Natural killer cell (primary cell): Measurements from ENCODE around the gene MASP1. TPM values are rescaled to one million over a fixed set of nuclear protein-coding genes. Genes with fewer than 3 reads are reported as not detected.

Experiments used
- ATAC-seq, 3 donors: fragments of 150-1000 bp in 2 of 3; fragments of 200-7000 bp in 1 of 3; cut with Tn5 transposase; 1 replicate in 1 of 3; 2 replicates in 2 of 3; pipeline ENCODE4 v1.10.0; 2021; ENCODE audit warnings: mild to moderate bottlenecking in 2 of 3, moderate library complexity in 2 of 3
- DNase-seq, 2 donors: peaks; one replicate each; pipeline versions ENCODE4 v3.0.0 to v3.0.0-alpha.2; 2013 to 2021; ENCODE audit warnings: mixed read lengths in 1 of 2
- H3K27ac ChIP-seq: one replicate; pipeline ENCODE4 v1.5.1; 2013; ENCODE audit warnings: mild to moderate bottlenecking, low read length
- H3K27me3 ChIP-seq: one replicate; pipeline ENCODE4 v1.6.1; 2013; ENCODE audit warnings: low read length; ENCODE audit not compliant: control insufficient read depth, insufficient read depth
- H3K36me3 ChIP-seq: one replicate; pipeline ENCODE4 v1.6.1; 2013; ENCODE audit warnings: low read length; ENCODE audit not compliant: control insufficient read depth, insufficient read depth
- H3K4me1 ChIP-seq: one replicate; pipeline ENCODE4 v1.6.1; 2013; ENCODE audit warnings: low read length; ENCODE audit not compliant: control insufficient read depth, insufficient read depth
- H3K4me3 ChIP-seq: one replicate; pipeline ENCODE4 v1.5.1; 2013; ENCODE audit warnings: low read length
- H3K9me3 ChIP-seq: one replicate; pipeline ENCODE4 v1.6.1; 2013; ENCODE audit warnings: low read length; ENCODE audit not compliant: control insufficient read depth, insufficient read depth
- H3K27ac Mint-ChIP-seq, 2 donors: one replicate each; pipeline ENCODE4 v1.8.0; 2022; ENCODE audit warnings: mild to moderate bottlenecking in 2 of 2, mixed read lengths in 2 of 2, moderate library complexity in 1 of 2
- H3K27me3 Mint-ChIP-seq, 2 donors: one replicate each; pipeline ENCODE4 v1.8.0; 2022; ENCODE audit warnings: low read depth in 2 of 2, mixed read lengths in 2 of 2
- H3K36me3 Mint-ChIP-seq: one replicate; pipeline ENCODE4 v1.8.0; 2022; ENCODE audit warnings: mixed read lengths
- H3K4me1 Mint-ChIP-seq, 2 donors: one replicate each; pipeline ENCODE4 v1.8.0; 2022; ENCODE audit warnings: mixed read lengths in 2 of 2
- H3K4me3 Mint-ChIP-seq: one replicate; pipeline ENCODE4 v1.8.0; 2022; ENCODE audit warnings: mild to moderate bottlenecking, moderate library complexity, mixed read lengths
- H3K9me3 Mint-ChIP-seq, 2 donors: one replicate each; pipeline ENCODE4 v1.8.0; 2022; ENCODE audit warnings: mixed read lengths in 2 of 2
- WGBS: methylation state at CpG from one replicate; pipeline ENCODE4 v1.1.7; 2013; ENCODE audit warnings: missing lambda C conversion rate; ENCODE audit not compliant: insufficient coverage; 5-methylcytosine and 5-hydroxymethylcytosine counted together
- intact Hi-C: fragments of 100-400 bp; cut with micrococcal nuclease; formaldehyde crosslinking; loops from one replicate; pipeline ENCODE4 v1.14.2; 2022
- total RNA-seq, 4 donors: library from RNA; stranded (reverse); fragments of 120-200 nt in 1 of 4; gene quantifications; one replicate each; pipeline versions ENCODE4 v1.2.3 to v1.2.4, GENCODE V29; 2013 to 2022
- TF ChIP-seq, protein P1 (sequence below): fragments of 200-600 bp; IDR thresholded peaks from one replicate; pipeline ENCODE4 v1.8.0; 2022; ENCODE audit warnings: antibody characterized with exemption

Gene MASP1
- total RNA-seq, 3 donors from 2014 or later (not counting 1 experiment from before 2014, with no cell fraction given): not detected

DNA sequence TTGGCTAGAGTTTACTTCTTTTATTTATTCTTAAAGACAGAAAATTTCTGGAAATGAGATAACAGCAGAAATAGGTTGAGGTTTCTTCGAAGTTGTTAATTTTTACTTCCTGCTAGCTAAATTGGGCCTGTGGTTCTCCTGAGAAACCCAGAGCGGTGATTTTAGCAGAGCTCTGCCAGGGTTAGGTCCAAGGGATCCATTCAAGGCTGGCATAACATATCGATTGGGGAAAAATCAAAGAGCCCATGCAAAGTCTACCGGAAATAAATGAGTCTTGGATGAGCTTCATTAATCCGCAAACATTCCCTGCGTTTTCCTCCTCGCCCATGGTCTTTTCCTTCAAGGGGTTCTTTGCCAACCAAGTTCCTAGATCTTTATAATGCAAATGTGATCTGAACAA, 30.8 kb upstream of the MASP1 start:
- Mint-ChIP-seq H3K36me3 (no peaks in the 10 kb centered on the region), H3K4me3 (no peak overlapping the region), H3K9me3 (no peaks in the 10 kb centered on the region), H3K27me3 (peaks cover 10 to 13% of the 10 kb centered on the region in 2 donors), H3K4me1 (peaks cover 11 to 14% of the 10 kb centered on the region in 2 donors), H3K27ac (no peak overlapping the region)
- no peak overlapping the region for H3K4me3 ChIP-seq
- H3K9me3 ChIP-seq: no peaks in the 10 kb centered on the region
- peaks cover 12% of the 10 kb centered on the region for H3K4me1 ChIP-seq
- no peaks in the 10 kb centered on the region for H3K36me3 ChIP-seq
- intact Hi-C loops: no loop called here
- DNase-seq: no peak
- peaks cover 6% of the 10 kb centered on the region for H3K27me3 ChIP-seq
- no peak overlapping the region for H3K27ac ChIP-seq
- no peak for ATAC-seq
- TF ChIP-seq, protein P1, sequence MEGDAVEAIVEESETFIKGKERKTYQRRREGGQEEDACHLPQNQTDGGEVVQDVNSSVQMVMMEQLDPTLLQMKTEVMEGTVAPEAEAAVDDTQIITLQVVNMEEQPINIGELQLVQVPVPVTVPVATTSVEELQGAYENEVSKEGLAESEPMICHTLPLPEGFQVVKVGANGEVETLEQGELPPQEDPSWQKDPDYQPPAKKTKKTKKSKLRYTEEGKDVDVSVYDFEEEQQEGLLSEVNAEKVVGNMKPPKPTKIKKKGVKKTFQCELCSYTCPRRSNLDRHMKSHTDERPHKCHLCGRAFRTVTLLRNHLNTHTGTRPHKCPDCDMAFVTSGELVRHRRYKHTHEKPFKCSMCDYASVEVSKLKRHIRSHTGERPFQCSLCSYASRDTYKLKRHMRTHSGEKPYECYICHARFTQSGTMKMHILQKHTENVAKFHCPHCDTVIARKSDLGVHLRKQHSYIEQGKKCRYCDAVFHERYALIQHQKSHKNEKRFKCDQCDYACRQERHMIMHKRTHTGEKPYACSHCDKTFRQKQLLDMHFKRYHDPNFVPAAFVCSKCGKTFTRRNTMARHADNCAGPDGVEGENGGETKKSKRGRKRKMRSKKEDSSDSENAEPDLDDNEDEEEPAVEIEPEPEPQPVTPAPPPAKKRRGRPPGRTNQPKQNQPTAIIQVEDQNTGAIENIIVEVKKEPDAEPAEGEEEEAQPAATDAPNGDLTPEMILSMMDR: no peak
- 73% methylated on average over 7 of the region's 7 CpGs for WGBS

DNA sequence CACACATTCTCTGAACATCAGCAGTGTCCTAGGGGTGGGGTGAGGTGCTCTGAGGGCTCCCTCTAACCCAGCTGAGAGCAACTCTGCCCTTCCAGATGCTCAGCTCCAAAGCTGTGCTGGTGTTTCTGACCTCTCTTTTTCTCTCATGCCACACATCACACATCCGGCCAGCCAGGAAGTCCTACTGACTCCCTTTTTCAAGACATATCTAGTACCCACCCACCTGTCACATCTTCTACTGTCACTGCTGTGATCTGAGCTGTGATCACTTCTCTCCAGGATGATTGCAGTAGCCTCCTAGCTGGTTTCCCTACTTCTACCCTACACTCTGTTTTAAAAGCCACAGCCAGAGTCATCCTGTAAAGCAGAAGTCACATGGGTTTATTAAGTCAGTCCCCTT, 30.2 kb upstream of the MASP1 start:
- H3K27me3 Mint-ChIP-seq: peaks cover 15 to 18% of the 10 kb centered on the region in 2 donors
- WGBS: 33% methylated on average over 1 of the region's 1 CpG
- no peak for DNase-seq
- Histone ChIP-seq H3K4me1 (peaks cover 12% of the 10 kb centered on the region), H3K36me3 (no peaks in the 10 kb centered on the region), H3K9me3 (no peaks in the 10 kb centered on the region), H3K4me3 (no peak overlapping the region), H3K27ac (no peak overlapping the region), H3K27me3 (peaks cover 6% of the 10 kb centered on the region)
- H3K27ac Mint-ChIP-seq: no peak overlapping the region
- intact Hi-C loops: no loop called here
- no peak overlapping the region for H3K4me3 Mint-ChIP-seq
- H3K9me3 Mint-ChIP-seq: no peaks in the 10 kb centered on the region
- H3K4me1 Mint-ChIP-seq: peaks cover 11 to 14% of the 10 kb centered on the region in 2 donors
- H3K36me3 Mint-ChIP-seq: no peaks in the 10 kb centered on the region
- peak in 1 of 3 donors; percentile 35 for ATAC-seq
- TF ChIP-seq, protein P1: no peak

DNA sequence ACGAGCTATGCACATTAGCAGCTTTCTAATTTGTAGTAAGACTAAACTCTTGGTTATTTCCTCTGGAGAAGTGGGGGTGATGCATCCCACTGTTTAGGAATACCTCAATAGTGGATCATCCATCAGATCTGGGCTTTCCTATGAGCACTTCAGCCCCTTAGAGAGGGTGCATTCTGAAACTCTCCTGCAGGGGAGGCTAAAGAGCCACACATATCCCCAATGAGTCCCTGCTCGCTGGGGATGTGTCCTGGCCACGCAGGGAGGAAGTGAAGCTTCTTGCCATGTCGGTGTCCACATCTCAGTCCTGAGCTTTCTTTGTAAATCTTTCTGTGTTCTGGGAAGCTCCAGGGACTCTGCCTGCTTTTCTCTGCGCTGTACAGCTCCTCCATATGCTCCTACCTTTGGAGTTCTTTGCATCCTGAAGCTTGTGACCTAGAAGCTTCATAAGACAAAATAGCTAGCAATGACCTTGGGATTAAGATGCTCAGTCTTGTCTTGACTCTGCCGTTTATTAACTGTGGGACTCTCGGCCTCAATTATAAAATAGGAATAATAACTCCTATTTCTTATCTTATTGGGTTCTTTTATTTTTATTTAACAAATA, 28.3 kb upstream of the MASP1 start:
- ATAC-seq: peak; percentile 72 to 83 (median 80)
- Histone ChIP-seq H3K4me3 (no peak overlapping the region), H3K36me3 (no peaks in the 10 kb centered on the region), H3K4me1 (peaks cover 12% of the 10 kb centered on the region), H3K9me3 (no peaks in the 10 kb centered on the region), H3K27me3 (peaks cover 2% of the 10 kb centered on the region), H3K27ac (no peak overlapping the region)
- no peaks in the 10 kb centered on the region for H3K36me3 Mint-ChIP-seq
- TF ChIP-seq, protein P1: peak; percentile 62
- H3K27me3 Mint-ChIP-seq: peaks cover 18 to 26% of the 10 kb centered on the region in 2 donors
- peaks cover 11 to 14% of the 10 kb centered on the region in 2 donors for H3K4me1 Mint-ChIP-seq
- H3K27ac Mint-ChIP-seq: no peak overlapping the region
- no peaks in the 10 kb centered on the region for H3K9me3 Mint-ChIP-seq
- WGBS: 7% methylated on average over 5 of the region's 7 CpGs
- no peak overlapping the region for H3K4me3 Mint-ChIP-seq
- DNase-seq: peak; percentile 29 to 68
- intact Hi-C loops: loop anchor here (1.0 kb wide), 2 partner anchors 360 to 394 kb away; no protein-coding TSS in a partner anchor
